NCI-H187 (cell line): ENCODE data around the gene SP7.
A peak's percentile ranks its signal among the peaks of the same experiment; 100 is the strongest.
"Not testable (repeated sequence)": the region's sequence is repeated elsewhere in the genome, so short reads cannot be mapped to it uniquely, and the experiment has no call there.

Experiments
- DNase-seq, 2 experiments: peaks; one replicate each; lab custom pipeline; 2025; lab: John Stamatoyannopoulos, UW

Gene SP7

DNA sequence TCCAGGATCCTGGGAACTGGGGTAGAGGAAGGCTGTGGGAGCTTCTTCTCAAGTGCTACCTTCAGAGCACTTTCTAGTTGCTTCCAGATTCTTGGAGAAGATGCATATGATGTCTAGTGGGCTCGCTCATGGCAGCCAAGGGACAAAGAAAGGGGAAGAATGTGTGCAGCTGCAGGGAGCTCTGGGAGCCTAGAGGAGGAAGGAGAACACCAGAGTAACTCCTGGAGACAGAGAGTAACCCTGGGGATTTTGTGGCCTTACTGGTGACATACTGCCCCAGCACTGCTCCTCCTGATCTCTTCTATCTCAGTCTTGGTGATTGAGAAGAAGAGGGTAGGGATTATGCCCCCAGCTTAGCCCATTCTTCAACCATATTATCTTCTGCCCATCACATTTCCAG is 10.3 kb upstream of the SP7 start:
- no peak for DNase-seq

DNA sequence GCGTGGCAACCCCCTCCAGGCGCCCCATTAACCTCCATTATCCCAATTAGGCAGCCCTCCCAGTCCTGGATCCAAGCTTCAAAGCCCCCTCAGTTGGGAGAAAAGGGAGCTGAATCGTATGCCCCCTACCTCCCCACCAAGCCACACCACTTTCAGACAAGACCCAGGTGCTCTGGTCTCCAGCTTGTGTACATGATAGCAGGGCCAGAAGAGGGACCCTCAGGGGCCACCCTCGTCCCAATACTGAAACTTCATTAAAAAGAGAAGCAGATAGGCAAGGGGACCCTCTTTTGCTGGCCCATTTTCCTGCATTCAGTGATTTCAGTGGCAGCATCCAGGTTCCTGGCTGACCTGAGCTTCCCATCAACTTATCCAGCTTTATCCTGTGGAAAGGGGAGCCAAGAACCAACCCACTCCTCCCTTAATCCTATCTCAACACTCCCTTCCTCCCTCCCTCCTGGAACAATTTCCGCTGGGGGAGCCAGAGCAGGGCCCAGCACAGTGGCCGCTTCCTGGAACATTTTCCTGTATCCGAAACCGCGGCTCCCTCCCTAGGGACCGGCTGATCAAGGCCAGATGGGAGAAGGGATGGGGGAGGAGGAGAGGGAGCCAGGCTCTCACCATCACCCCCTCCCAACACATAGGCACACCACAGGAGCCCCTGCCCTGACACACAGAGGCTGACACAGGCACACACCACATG is 9.5 kb upstream of the SP7 start:
- DNase-seq, result no peak

DNA sequence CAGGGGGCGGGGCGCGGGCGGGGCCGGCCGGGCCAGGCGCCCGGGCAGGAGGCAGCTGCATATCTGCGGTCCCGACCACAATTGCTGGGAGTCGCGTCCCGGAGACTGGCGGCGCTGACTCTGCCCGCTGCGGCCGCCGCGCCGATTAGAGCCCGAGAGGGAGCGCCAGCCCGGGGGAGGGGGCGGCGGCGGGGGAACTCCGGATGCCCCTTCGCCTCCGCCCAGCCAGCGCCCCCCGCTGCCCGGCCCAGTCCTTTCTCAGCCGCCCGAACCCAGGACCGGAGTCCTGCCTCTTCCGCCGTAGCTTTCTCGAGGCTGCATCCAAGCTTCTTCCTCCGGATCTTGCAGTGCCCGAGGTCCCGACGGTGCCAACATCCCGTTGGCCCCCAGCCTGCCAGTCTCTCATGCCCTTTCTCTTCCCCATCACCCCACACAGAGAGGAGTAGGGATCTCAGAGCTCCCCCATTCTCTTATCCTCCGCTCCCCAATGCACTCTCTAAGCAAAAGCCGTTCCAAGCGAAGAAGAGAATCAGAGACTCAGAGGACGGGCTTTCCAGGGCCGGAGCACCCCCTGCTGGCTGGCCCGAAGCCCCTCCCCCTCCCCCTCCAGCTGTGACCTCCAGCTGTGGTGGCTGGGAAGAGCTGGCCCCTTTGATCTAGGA is 8.8 kb upstream of the SP7 start:
- DNase-seq, result peak in 1 of 2 experiments; percentile 27

DNA sequence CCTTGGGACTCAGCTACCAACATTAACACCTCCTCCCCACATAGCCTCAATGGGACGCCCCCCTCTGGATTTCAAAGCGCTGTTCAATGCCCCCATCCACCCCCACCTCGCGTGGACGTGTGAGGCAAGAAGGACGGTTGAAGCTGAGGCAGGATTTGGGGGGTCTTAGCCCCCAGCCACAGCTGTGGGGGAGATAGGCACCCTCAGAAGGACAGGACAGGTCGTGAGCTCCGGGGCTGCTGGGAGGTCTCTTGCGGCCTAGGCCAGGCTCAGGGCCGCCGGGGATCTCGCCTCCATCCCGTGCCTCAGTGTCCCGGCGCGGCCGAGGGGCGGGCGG is 8.3 kb upstream of the SP7 start:
- no peak for DNase-seq

DNA sequence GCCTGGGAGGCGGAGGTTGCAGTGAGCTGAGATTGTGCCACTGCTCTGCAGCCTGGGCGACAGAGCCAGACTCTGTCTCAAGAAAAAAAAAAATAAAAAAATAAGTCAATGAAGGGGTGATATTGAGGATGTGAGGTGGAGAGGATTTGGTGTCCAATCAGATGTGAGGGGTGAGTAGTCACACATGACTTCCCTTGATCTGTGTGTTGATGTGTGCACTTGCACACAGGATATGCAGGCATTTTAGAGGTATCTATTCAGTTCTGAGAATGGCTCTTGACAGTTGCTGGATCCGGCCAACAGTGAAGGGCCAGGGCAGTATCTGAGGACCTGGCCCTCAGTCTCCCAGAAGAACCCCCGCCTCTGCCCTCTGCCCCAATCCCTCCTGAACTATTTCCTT is 7.8 kb upstream of the SP7 start:
- no peak for DNase-seq

DNA sequence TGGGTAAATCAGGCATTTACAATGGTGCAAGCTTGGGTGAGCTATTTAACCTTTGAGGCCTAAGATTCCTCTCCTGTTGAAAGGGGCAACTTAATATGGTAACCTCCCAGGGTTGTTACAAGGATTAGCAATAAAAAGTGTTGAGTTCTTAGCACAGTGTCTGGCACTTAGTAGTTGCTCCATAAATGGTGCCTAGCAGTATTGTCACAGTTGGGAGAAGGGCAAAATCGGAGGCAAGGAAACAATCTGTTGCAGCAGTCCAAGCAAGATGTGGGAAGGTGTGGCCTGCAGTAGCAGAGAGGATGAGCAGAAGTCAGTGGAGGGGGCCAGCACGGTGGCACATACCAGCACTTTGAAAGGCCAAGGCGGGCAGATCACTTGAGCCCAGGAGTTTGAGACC is 7.3 kb upstream of the SP7 start:
- DNase-seq, result no peak

DNA sequence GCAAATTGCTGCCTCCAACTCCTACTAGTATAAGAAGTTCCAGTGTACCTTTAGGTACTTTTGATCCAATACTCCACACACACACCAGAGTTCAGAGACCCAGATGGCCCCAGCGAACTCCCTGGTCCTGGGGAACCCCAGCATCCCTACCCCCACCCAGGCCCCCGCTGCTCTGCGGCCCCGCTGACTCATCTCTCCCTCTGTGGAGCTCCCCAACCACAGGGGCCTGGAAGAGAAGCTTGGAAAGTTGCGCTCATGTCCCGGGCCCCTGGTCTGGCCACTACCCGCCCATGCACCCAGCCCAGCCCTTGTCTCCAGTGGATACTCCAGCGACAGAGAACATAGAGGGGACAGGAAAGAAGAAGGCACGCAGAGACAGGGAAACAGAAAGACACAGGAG is 4.2 kb upstream of the SP7 start:
- no peak for DNase-seq

DNA sequence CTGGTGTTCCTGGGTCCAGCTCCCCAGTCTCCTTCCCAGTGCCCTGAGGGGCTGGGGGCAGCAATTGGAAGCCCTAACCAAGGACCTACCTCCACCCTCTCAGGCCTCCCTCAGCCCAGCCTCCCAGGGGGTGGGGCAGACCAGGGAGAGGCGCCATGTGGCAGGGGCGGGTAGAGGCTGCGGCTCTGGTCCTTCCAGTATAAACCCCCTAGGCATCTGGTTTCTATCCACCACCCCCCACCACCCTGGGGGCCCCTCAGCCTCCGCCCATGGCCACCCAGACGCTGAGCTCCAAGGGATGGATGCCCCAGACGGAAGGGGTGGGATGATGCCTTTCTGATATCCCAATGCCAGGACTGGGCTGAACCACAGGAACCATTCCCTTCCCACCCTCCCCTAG is 2.8 kb upstream of the SP7 start:
- no peak for DNase-seq

DNA sequence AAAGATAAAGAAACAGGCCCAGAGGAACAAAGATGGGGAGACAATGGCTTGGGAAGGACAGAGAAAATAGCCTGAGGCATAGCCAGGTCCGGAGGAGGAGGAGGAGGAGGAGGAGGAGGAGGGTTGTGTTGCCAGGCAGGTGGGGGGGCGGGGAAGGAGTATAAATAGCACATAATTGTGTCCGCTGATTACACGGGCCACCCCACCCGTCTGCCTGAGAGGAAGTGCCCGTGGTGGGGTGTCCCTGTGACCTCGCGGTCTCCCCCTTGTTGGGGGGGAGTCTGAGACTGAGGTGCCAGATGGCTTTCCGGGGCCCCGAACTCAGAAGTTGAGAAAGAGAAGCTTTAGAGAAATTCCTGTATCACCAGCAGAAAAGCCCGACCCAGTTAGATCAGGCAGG is 1.9 kb upstream of the SP7 start:
- DNase-seq, result no peak

DNA sequence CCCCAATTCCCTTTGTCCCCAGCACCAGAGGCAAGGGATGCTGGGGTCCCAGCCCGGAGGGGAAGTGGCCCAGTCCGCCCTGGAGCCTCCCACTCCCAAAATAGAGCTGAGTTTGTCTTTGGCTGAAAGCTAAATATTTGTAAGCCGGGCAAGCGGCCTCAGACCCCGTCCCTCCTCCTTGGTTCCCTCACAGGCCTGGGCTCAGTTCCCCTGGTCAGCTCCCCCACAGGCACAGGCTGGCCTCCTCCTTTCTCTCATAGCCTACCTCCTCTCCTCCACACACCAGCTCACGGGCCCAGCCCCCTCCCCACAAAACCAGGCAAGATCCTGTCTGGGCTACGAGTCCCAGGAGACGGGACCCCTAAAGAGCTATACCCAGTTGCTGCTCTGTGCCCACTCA is 1.3 kb downstream of the SP7 start:
- DNase-seq, result no peak

DNA sequence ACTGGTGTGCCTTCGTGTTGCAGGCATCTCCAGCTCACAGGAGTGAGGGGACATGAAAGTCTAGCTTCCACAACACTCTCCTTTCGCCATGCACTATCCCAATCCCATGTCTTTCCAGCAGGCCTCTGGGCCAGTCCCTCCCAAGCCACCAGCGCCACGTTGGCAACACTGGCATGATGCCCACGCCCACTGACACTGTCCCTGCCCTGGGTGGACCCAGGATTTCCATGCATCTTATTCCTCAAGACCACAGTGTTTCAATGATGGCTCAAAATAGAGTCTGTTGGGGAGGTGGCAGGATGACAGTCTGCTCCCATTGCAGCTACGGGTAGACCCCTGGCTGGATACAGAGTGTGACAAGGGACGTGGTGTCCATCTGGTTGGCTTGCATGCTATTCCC is 2.3 kb downstream of the SP7 start:
- DNase-seq, result no peak

DNA sequence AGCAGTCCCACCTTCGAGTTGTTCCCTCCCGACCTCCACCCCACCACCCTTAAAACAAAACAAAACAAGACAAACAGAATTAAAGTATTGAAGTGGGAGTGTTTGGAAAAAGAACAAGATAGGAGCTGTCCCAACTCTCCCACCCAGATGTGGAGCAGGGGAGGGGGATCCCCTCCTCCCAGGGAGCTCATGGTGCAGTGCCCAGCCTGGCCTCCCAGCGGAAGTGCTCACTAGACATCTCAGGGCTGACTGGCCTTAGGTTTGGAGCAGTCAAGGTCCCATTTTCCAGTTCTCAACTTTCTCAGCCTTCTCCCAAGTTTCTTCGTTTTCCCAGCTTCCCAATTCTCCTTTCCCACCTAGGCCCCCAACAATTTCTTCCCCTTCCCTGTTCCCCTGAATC is 2.9 kb downstream of the SP7 start:
- no peak for DNase-seq

DNA sequence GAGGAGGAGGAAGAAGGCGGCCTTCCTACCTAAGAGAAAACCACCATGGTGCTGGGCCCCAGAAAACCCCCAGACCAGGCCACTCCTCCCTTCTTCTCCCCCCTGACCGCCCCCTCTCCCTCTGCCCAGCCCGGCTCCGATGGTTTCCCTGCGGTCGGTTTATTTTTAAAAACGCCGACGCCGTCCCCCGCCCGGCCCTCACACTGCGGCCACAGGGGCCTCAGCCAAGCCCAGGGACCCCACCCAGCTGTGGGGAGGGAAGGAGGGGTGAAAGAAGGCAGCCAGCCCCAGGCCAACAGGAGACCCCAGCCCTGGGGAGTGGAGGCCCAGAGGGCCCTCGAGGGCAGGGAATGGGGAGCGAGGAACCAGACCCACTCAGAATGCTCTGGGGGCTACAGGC is 3.4 kb downstream of the SP7 start:
- no peak for DNase-seq

DNA sequence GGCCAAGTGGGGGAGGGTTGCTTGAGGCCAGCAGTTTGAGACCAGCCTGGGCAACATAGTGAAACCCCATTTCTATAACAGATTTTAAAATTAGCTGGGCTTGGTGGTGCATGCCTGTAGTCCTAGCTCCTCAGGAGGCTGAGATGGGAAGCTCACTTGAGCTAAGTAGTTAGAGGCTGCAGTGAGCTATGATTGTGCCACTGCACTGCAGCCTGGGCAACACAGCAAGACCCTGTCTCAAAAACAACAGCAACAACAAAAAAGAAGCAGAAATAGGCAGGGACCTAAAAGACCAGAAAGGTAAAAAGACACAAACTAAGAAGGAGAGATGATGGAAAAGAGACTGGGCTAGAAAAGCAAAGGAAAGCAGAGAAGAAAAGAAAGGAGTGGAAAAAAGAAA is 3.8 kb downstream of the SP7 start:
- DNase-seq, result not testable (repeated sequence)

DNA sequence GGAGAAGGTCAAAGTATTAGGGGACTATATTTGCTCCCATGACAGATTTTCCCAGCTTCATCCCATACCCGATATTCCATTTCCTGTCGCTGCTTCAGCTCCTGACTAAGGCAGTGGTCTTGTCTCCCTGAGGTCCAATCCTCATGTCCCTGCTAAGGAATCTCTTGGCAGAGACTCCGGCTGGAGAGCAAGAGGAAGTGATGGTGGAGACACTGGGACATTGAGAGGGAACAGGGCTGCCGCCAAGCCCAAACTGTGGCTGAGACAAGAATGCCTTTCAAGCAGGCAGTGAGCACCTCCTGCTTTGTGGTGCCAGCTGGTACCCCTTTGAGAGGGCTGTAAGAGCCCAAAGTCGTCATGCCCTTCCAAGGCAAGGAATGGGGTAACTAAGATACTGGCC is 5.5 kb downstream of the SP7 start:
- no peak for DNase-seq

DNA sequence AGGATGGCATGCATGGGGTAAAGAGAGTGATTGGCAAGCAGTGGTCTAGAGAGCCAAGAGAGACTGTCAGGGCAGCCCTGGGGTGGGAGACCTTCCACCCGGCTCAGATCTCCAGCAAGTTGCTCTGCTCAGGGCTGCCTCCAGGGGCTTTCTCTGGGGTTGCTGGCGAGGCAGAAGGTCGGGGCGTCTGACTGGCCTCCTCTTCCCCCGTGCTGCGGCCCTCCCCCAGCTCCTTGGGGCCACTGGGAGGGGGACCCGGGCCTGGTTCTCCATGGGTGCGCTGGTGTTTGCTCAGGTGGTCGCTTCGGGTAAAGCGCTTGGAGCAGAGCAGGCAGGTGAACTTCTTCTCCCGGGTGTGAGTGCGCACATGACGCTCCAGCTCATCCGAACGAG is 8.1 kb downstream of the SP7 start:
- DNase-seq, result no peak

DNA sequence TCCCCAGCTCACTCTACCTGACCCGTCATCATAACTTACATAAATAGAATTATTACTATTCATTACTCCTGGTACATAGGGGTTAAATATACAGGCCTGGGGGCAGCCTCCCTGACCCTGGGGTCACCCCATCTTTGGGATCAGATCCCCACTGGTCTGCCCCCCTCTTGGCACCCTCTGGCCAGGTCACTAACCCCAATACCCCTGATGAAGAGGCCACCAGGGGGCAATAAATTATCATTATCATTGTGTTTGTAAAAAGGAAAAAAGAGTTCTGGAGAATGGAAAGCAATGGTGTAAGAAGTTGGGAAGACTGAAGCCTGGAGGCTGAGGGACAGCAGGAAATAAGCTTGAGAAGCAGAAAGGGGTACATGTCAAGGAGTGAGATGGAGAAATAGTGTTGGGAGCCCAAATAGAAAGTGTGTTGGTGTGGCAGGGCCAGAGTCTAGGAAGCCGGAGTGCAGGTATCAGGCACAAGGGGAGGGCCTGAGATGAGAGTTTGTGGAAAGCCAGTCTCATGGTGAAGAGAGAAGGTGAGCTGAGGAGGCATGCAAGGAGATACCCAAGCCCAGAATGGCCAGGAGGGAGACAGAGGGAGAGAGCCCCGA is 8.6 kb downstream of the SP7 start:
- no peak for DNase-seq

DNA sequence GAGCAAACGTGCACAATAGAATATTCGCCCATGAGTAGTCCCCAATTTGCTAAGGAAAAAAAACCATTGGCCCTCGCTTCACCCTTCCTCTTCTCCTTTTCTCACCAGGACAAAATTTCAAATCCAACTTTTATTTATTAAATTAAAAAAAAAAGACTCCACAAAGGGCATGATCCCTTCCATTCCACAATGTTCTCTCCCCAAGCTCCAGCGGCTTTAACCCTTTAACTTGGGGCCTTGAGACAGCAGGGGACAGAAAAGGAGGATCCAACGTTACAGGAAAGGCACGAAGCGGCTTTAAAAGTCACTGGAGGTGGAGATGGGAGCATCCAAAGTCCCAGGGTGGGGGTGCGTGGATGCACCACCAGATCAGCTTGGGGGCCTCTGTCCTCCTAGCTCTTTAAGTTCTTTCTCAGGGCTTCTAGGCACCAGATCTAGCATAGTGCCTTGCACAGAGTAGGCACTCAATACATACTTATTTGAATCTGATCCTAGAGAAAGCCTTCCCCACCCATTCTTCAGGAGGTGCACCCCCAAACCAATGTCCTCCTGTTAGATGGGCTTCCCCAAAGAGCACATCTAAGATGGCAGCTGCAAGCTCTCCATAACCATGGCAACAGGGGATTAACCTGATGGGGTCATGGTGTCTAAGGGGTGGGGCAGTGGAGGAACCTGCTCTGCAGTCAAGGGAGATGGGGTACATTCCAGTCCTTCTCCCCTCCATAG is 9.5 kb downstream of the SP7 start:
- DNase-seq, result no peak

DNA sequence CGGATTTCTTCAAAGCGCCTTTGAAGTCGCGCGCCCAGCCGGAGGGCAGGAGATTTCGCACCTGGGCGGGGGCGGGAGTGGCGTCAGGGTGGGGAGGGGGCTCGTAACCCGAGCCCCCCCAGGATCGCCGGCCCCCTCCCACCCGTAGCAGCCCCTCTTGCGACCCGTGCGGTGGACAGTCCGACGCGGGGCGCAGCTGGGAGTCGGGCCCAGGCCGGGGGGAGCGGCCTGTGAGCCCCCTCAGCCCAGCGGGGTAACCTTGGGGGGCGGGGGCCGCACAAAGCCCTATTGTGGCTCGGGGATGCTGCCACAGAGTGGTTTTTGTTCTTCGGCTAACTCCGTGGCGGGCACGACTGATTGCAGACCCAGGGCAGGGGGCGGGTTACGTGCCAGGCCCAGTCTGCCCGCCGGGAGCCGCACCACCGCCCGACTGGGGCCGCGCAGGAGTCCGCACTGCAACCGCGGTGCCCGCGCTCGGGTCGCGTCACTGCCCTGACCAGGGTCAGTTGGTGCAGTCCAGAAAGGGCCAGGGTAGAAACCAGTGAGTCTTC is 10.6 kb downstream of the SP7 start:
- no peak for DNase-seq

DNA sequence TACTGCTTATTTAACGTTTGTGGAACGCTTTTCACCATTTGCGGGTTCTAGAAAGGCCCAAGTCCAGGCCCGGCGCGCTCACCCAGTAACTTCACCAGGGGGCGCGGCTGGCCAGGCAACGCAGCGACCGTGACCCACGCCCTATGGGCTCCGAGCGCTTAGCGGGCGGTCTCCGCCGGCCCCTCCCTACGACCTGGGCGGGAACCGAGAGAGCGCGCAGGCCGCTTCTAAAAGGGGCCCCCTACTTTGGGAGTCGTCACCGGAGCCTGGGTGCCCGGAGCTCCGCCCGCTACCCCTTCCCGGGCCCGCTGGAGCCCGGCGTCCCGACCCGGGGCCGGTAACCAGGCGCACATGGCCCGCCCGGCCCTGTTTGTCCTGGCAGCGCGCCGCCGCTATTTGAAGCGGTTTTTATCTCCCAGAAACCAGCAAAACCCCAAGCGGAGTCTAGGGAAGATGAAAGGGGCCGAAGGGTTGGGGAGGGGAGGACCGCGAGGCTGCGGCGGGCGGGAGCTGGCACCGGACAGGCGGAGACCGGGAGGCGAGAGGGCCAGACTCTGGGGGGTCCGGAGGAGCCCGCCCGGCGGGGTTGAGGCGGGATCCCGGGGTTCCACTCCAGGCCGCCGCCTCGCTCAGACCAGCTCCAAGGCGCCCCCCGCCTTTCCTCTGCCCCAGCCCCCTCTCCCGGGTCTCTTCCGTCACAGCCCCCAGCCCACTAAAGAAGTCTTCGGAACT is 11.2 kb downstream of the SP7 start:
- peak; percentile 62 to 87 for DNase-seq

DNA sequence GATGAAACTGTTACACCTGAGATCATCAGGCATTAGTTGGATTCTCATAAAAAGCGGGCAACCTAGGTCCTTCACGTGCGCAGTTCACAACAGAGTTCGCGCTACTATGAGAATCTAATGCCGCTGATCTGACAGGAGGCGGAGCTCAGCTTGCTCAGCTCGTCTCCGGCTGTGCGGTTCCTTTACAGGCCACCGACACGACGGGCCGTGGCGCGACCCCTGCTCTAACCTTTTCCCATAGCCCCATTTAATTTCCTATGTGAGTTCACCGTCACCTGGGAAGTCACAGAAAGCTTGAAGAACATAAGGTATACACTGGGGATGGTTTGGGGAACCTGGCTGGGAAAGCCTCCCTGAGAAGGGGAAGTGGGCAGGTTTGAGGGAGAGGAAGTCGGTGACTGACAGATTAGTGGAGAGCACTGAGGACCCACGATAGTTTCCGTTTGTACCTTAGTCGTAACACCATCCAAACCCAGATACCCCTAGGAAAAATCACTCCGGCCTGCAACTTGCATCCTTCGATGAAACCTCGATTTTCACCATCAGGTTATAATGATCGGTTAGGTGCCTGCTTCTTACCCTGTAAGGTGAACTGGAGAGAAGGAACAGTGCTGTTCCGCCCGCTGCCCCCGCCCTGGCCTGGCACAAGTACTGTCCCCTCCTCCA is 11.9 kb downstream of the SP7 start:
- DNase-seq, result no peak
